GM21576 (cell line): ENCODE data around the gene C9orf40.

ENCODE experiments used
- ATAC-seq: cut with Tn5 transposase; IDR thresholded peaks from one replicate; pipeline ENCODE4 v1.9.1; 2021; ENCODE audit warnings: mild to moderate bottlenecking, moderate library complexity; ENCODE audit not compliant: unreplicated experiment

Gene C9orf40, protein sequence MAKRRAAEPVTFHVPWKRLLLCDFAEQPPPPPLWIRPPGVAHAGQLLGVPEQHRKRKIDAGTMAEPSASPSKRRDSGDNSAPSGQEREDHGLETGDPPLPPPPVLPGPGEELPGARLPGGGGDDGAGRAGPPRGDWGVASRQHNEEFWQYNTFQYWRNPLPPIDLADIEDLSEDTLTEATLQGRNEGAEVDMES

DNA sequence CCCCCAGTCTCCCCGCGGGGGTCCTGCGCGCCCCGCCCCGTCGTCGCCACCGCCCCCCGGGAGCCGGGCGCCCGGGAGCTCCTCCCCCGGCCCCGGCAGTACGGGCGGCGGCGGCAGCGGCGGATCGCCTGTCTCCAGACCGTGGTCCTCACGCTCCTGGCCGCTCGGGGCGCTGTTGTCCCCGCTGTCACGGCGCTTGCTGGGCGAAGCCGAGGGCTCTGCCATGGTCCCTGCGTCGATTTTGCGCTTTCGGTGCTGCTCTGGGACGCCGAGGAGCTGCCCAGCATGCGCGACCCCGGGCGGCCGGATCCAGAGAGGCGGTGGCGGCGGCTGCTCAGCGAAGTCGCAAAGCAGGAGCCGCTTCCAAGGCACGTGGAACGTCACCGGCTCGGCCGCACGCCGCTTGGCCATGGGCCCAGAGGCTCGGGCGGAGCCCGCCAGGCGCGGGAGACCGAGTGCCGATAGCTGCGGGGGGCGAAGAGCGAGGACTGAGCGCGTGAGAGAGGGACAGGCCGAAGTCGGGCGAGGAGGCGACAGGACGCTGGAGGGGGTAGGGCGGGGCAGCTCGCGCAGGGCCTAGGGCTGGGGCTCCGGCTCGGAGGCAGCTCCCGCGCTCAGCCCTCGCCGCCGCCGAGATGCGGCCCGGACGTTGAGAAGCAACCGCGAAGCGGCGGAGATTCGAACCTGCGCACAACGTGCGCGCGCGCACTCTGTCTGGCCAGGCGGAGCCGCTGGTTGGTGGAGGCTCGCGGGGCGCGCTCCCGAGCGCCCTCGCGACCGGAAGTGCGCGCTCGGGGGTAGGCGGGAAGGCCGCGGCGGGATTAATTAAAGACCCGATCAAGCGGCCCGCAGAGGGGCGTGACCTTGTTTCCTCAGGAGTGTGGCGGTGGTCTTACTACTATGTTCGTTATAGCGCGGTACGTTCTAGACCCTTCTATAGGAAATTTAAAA is at the start of gene C9orf40:
TSS of gene C9orf40 (minus strand) at position 712 of the 951 bp plus-strand sequence. CDS start at position 411, 301 bp downstream.
- ATAC-seq: peak; percentile 93

DNA sequence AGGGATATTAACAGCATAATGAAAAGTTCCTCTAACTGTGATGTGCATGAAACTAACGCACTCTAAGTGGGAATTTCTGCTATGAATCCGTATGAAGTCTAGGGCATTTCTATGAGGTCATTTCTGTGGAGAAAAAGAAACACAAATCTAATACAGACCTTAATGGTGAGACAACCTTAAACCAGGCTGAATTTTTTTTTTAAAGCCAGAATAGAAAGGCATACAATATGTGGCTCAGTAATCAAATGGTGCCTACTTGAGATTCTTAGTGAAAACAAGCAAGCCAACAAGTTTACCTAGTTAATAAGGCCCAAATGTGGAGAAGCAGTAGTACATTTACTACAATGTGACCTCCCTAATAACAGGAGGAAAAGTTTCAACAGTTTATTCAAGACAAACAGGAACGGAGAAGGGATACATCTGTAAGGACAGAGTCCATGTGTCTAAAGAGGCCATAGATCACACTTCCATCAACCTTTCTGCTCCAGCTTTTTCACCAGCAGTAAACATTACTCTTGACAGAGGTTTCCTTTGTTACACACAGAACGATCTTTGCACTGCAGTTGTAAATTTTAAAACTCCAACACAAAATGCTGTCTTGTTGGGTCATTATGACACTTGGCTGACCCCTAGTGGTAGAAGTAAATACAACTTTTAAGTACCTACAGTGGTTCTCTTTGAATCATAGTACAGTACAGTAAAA is 49.2 kb upstream of the C9orf40 start:
- ATAC-seq: peak; percentile 94

DNA sequence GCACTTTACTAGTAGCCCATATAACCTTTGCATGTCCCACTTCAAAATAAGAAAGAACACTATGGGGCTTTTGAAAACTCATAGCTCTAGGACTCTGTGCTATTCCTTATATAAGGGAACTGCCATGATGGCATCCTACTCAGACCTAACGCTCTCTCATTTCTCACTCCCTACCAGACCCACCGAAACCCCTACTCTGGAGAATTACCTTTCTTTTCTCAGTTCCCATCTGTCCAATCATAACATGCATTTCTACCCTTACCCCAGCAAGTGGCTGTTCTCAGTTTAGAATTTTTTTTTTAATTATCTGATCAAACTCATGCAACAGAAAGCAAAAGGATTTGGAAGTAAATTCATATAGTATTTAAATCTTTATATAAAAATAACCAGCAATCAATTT is 48.1 kb upstream of the C9orf40 start:
- ATAC-seq: peak; percentile 63

DNA sequence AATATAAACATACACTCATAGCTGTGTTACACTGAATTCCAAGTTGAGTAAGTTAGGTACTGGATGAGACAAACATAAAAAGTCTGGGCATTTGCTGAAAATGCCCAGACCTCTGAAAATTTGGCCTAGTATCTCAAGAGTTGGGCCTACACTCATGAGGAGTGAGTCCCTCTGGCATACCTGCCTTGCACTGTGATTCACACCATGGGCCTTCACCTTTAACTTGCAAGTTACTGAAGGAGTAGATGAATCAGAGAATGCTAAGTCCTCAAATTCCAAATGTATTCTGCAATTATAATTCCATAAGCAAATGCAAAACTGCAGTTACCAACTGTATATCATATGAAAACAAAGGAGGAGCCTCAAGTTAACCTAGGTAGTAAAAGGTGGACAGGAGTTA is 32.3 kb upstream of the C9orf40 start:
- ATAC-seq: no peak

DNA sequence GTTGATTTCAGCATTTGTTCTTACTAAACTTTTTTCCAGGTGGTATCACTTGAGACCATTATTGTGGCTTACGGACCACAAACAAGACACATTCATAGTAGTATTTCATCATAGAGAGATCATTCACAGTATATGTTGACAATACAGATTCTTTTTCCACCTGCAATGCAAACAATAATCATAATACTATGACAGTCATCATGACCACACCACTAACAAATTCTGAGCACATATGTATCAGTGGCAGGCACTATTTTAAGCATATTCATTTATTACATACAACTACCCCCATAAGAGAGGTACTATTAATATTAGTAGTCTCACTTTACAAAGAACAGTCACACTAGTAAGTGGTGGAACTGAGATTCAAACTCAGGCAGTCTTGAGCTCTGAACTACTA is 31.0 kb upstream of the C9orf40 start:
- no peak for ATAC-seq

DNA sequence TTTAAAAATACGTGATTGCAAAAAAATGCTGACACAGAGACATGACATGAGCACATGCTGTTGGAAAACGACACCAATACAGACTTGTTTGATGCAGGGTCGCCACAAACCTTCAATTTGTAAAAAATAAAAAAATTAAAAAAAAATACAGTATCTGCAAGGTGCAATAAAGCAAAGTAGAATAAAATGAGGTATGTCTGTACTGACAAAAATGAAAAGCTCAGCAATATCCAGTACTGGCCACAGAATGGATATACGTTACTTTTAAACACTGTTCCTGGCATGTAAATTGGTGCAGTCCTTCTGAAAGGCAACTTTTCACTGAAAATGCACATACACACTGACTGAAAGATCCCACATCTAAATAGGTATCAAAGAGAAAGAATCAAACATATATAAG is 27.1 kb upstream of the C9orf40 start:
- no peak for ATAC-seq

DNA sequence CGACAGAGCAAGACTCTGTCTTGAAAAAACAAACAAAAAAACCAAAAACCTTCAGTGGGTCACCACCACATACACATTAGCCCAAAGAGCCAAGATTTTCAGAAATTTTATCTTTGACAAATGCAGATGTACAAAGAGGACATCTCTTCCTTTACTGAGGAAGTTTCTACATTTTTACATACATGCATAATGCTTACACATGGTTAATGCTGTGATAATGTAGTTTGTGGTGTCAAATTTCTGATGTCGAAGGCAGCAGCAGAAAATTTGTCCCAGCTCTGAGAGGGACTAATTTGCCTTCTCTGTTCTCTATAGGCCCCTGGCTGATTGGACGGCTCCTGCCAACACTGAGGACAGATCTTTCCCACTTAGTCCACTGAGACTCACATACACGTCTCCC is 24.6 kb upstream of the C9orf40 start:
- no peak for ATAC-seq

DNA sequence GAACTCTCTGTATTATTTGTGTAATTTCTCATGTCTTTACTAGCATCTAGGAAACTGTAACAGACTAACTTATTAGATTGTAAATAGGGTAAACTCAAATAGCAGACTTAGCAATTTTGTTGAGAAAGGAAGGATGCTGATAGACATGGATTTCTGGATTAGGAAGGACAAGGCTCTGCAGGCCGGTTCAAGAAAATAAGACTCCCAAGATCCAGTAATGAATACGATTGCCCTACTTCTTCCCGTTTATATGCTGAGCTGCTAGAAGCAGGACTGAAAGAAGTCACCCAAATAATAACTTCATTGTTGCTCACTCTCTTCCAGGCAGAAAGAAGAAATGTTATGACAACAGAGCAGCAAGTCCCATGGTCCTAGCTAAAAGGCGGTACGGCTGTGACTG is 22.8 kb upstream of the C9orf40 start:
- ATAC-seq: no peak

DNA sequence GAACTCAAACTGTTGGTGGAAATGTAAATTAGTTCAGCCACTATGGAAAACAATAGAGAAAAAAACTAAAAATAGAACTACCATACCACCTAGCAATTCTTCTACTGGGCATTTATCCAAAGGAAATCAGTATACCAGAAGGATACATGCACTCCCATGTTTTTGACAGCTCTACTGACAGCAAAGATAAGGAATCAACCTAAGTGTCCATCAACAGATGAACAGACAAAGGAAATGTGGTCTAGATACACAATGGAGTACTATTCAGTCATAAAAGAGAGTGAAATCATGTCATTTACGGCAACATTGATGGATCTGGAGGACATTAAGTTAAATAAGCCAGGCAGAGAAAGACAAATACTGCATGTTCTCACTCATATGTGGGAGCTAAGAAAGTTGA is 21.8 kb upstream of the C9orf40 start:
- ATAC-seq: no peak

DNA sequence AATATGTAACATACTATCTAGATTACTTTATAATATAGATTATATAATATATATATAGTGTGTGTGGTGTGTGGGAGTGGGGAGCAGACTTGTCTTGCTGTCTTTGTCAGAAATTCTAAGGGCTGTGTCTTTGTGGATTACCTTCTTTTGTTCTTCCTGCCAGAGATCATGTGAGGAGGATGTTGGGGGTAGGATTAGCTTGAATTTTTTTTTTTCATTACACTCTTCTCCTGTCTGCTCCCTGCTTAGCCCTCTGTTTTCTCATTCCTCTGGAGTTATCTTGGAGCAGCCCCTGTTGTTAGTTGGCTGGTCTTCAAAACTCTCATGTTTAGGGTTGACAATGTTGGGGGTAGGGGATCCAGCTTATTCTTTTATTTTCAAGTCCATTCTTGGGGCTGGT is 21.0 kb upstream of the C9orf40 start:
- ATAC-seq: no peak

DNA sequence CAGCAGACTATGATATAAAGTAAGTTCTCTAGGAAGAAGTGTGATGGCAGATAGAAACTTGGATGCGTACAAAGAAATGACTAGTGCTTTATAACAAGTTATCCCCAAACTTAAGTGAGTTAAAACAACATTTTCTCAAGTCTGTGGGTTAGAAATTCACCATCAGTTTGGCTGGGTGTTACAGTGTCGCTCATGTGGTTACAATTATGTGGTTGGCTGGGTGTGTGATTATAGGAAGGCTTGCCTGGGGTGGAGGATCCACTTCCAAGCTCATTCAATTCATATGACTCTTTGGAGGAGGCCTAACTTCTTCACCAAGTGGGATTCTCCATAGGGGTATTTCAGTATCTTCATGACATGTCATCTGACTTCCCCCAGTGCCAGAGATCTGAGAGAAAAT is 10.3 kb upstream of the C9orf40 start:
- ATAC-seq: no peak

DNA sequence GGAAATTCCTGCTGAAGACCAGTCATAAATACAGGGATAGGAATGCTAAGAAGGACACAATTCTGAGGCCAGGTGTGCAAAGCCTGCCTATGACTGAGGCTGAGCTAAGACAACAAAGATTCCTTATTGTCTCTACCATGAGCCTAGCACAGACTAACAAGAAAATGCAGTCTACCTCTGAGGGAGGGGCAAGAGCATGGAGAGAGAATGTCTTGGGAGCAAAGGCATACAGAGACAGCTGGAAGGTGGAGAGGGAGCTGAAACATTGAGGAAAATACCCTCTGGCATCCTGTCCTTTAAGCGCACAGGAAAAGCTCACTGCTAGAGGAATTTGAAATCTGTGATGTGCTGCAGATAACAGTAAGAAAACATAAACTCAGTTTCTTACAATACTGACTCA is 8.8 kb upstream of the C9orf40 start:
- no peak for ATAC-seq

DNA sequence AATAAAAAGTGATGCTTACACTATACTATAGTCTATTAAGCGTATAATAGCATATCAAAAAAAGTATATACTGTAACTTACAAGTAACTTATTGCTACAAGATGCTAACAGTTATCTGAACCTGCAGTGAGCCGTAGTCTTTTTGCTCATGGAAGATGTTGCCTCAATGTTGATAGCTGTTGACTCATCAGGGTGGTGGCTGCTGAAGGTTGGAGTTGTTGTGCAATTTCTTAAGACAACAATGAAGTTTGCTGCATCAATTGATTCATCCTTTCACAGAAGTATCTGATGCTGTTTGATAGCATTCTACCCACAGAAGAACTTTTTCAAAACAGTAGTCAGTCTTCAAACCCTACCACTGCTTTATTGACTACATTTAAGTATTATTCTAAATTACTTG is 7.8 kb upstream of the C9orf40 start:
- no peak for ATAC-seq

DNA sequence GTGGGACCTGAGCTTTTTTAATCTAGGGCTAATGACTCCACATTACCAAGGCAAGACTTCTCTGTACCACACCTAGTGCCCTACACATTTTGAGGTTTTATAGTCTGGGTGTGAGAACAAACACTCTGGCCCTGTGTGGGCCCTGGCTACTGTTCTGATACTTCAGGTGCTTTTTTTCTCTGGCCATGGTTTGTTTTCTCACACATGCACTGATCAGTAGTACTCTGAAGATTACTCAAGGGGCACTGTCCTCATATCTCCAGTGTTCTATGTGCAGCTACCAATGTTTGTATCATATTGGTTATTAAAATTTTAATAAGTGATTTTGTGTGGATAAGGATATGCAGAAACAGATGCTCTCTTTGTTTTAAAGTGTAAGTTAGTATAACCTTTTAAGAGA is 5.9 kb upstream of the C9orf40 start:
- ATAC-seq: no peak

DNA sequence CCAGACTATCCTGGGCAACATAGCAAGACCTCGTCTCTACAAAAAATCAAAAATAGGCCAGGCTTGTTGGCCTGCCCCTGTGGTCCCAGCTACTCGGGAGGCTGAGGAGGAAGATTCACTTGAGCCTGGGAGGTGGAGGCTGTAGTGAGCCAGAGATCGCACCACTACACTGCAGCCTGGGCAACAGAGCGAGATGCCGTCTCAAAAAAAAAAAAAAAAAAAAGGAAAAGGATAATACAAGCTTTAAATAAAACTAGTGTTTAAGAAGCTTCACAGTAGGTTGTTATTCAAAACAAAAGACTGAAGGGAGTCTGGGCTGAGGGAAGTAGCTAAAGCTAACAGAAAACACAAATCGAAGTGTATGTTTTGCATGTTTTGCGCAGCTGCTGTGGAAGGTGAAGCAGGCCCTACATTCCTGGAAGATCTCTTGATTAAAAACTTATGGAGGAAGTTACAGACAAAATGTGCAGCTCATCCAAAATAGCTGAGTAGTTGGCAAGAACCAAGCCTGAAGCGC is 581 bp upstream of the C9orf40 start:
- ATAC-seq: peak; percentile 7

DNA sequence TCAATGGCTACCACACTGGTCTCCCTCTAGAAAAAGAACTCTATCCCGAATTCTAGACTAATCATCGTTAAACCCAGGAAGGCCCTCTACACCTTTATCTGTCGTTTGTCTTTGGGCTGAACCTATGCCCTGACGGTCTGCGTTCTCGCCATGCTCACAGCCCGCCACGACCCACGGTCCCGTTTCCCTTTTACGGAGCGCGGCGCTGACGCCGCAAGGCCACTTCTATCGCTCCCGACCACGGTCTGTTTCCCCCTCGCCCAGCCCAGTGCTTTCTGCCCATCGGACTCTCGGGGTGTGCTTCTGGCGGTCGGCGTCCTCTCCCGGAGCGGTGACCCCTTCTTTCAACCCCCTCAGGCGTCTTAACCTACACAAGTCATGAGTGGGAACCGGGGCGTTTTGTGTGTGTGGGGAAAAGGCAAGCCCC is 974 bp downstream of the C9orf40 start:
- ATAC-seq: peak; percentile 34

DNA sequence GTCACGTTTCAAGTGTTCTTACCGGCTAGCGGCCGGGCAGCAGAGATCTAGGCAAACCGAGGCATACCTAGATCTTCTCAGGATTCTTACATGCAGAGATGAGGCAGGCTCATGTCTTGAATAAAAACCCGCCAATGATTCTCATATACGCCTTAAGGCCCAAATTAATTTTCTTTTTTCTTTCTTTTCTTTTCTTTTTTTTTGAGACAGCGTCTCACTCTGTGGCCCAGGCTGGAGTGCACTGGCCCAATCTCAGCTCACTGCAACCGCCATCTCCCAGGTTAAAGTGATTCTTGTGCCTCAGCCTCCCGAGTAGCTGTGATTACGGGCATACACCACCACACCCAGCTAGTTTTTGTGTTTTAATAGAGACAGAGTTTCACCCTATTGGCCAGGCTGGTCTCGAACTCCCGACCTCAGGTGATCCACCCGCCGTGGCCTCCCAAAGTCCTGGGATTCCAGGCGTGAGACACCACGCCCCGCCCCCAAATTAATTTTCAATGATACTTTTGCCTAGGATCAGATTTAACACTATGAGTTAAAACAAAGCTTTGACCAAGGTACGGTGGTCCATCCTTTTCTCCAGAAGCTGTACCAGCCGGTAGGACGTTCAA is 1.5 kb downstream of the C9orf40 start:
- ATAC-seq: no peak

DNA sequence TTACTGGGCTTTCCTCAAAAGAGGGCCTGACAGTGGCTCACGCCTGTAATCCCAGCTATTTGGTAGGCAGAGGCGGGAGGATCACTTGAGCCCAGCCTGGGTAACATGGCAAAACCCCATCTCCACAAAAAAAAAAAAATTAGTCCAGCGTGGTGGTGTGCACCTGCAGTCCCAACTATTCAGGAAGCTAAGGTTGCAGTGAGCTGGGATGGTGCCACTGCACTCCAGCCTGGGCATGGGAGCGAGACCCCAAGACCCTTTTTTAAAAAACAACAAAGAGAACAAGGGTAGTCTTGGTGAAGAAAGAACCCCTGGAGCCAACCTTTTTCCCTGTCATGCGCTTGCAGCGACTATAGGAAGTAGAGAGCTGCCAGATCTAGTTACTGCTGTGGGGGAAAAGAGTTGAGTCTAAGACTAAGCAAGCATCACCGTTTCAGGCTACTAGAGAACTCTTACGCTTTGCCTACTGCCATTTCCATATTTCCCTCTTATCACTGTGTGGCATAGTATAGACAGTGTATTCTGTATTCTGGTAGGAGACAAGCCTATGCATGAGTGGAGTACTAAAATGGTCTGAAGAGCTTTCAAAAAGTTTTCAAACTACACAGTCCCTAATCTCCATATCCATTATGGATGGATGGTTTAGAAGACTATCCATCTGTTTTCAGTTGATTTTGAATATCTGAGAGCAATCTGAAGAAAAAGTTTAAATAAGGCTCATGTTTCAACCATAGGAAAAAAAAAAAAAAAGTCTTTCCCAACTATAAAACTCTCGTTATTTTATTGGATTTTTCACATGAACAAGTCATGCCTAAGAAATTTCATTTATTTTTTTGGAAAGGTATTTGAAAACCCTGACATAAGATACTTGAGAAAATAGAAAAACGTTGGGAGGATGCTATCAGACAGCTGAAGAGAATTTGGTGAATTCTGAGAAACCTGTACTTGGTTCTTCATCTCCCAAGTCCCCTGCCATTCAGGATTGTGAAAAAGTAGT is 2.6 kb downstream of the C9orf40 start:
- no peak for ATAC-seq

DNA sequence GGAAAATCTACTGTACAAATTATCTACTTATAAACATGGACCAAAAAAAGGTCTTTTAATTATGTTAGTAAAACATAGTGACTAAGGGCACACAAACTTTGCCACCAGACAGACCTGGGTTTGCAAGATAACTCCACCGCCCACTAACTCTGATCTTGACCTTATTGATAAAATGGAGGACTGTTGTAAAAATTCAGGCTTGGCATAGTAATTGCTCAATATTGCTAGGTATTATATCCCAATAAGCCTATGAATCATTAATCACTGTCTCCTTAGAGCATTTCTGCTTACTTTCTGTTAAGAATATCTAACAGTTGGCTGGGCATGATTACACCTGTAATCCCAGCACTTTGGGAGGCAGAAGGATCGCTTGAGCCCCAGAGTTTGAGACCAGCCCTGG is 3.8 kb downstream of the C9orf40 start:
- ATAC-seq: no peak

DNA sequence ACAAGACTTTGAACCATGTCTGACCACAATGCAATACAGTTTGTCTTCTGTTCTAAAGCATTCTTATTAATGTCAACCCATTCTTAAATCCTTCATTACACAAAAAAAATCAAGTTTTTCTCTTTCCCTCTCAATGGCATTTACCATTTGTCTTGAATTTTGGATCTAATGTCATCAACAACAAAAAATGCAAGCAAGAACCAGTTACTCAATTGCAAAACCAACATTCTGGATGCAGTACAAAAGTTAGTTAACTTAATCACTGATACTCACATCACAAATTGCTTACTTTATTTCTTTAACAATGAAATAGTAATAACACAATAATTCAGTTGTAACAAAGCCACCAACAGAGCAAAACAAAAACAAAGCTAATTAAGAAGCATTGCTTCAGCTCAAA is 6.0 kb downstream of the C9orf40 start:
- ATAC-seq: no peak
